ENCODE data around the gene PDE6H. TPM values are rescaled to one million over a fixed set of nuclear protein-coding genes. Genes with fewer than 3 reads are reported as not detected.

PDE6H gene
- total RNA-seq, 1 donor from 2014 or later, result not detected

DNA sequence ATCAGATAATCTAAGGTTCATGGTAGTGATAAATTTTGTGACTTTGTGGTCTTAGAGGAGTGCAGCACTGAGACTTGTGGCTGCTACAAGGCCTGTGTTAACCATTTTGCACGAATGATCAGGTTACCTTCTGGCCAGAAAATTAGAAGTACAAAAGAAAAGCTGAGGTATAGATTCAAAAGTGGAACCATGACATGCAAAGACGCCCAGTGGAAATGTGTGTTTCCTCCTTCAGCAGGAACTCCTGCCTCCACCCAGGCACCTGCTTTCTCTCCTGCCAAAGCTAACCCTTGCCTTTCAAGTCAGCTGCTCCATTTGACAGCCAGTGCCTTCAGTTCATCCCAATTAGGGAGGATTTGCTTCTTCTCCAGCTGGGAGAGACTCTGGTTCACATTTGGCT is 10.1 kb downstream of the PDE6H start:
- Histone ChIP-seq H3K4me1 (no peaks in the 10 kb centered on the region), H3K36me3 (no peaks in the 10 kb centered on the region), H3K4me3 (no peak overlapping the region), H3K27ac (no peak overlapping the region), H3K27me3 (no peaks in the 10 kb centered on the region), H3K9me3 (no peaks in the 10 kb centered on the region)
- no peak for DNase-seq (ENCODE audit: extremely low spot score in 2 of 2)
- TF ChIP-seq, protein P1, sequence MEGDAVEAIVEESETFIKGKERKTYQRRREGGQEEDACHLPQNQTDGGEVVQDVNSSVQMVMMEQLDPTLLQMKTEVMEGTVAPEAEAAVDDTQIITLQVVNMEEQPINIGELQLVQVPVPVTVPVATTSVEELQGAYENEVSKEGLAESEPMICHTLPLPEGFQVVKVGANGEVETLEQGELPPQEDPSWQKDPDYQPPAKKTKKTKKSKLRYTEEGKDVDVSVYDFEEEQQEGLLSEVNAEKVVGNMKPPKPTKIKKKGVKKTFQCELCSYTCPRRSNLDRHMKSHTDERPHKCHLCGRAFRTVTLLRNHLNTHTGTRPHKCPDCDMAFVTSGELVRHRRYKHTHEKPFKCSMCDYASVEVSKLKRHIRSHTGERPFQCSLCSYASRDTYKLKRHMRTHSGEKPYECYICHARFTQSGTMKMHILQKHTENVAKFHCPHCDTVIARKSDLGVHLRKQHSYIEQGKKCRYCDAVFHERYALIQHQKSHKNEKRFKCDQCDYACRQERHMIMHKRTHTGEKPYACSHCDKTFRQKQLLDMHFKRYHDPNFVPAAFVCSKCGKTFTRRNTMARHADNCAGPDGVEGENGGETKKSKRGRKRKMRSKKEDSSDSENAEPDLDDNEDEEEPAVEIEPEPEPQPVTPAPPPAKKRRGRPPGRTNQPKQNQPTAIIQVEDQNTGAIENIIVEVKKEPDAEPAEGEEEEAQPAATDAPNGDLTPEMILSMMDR (IDR thresholded peaks at IDR 0.05), result no peak
- TF ChIP-seq POLR2AphosphoS5 (IDR thresholded peaks at IDR 0.05; ENCODE audit: insufficient read depth in 1 of 2, low read depth in 1 of 2) (no peak), POLR2A (IDR thresholded peaks at IDR 0.05) (no peak)
- intact Hi-C loops (cut with DNase I), result no loop called here

DNA sequence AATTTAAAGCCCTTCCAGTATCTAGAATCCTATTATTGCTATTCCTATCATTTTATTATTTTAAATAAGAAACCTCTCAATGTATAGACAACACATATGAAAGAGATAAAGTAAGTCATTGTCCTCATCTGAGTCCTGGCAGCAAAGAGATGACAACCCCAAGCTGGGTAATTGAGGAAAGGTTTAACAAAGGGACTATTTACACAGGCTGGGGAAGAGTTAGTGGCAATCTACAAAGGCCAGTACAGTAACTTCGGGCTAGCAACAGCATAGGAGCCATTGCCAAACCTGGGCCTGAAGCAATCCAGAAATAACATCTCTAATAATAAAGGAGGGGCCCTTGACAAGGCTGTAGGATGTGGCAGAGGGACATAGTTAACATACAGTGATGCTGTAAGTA is 11.2 kb downstream of the PDE6H start:
- H3K4me3 ChIP-seq, result no peak overlapping the region
- no peaks in the 10 kb centered on the region for H3K9me3 ChIP-seq
- no peaks in the 10 kb centered on the region for H3K4me1 ChIP-seq
- no peaks in the 10 kb centered on the region for H3K36me3 ChIP-seq
- intact Hi-C loops (cut with DNase I), result no loop called here
- no peak overlapping the region for H3K27ac ChIP-seq
- no peak for TF ChIP-seq POLR2AphosphoS5 (IDR thresholded peaks at IDR 0.05; ENCODE audit: insufficient read depth in 1 of 2, low read depth in 1 of 2)
- TF ChIP-seq POLR2A (IDR thresholded peaks at IDR 0.05), result no peak
- TF ChIP-seq, protein P1 (IDR thresholded peaks at IDR 0.05), result no peak
- DNase-seq (ENCODE audit: extremely low spot score in 2 of 2), result no peak
- H3K27me3 ChIP-seq, result no peaks in the 10 kb centered on the region

DNA sequence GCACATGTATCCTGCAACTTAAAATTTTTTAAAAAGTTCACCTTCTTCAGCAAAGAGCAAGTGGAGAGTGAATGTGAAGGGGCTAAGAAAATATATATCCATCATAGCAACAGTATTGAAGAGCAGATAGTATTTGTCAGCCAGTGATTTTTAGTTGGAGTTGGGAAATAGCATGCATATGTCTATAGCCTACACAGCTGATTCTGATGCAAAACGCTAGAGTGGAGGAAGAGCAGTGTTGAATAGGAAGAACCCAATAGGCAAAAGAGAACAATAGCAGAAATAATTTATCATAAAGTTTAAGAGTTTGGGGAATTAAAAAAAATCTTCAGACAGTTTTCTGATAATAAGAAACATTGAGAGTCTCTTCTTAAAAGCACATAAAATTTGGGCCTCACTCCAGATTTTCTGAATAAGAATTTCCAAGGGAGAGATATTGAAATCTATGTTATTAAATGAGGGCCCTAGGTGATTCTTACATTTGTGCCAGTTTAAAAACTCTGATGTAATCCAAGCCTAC is 12.0 kb downstream of the PDE6H start:
- TF ChIP-seq POLR2AphosphoS5 (IDR thresholded peaks at IDR 0.05; ENCODE audit: insufficient read depth in 1 of 2, low read depth in 1 of 2) (no peak), POLR2A (IDR thresholded peaks at IDR 0.05) (no peak)
- TF ChIP-seq, protein P1 (IDR thresholded peaks at IDR 0.05), result no peak
- Histone ChIP-seq H3K4me3 (no peak overlapping the region), H3K4me1 (no peaks in the 10 kb centered on the region), H3K27me3 (no peaks in the 10 kb centered on the region), H3K36me3 (no peaks in the 10 kb centered on the region), H3K27ac (no peak overlapping the region), H3K9me3 (no peaks in the 10 kb centered on the region)
- intact Hi-C loops (cut with DNase I), result no loop called here
- DNase-seq (ENCODE audit: extremely low spot score in 2 of 2), result no peak

DNA sequence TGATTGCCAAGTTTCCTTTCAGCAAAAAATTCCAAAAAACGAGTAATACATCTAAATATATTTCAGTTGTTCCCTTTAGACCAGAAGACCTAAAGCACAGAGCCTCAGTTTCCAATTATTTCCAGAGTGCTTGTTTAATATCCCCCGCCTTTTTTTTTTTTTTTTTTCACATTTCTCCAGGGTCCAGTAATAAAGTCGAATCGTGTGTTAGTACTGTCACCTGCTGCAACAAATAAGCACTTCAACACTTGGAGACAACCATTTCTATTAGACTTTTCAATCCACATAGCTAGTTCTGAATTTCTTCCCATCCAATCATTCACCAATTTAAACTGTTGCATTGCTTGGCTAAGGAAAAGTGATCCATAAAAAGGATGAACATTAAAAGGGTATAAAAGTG is 13.6 kb downstream of the PDE6H start:
- Histone ChIP-seq H3K27me3 (no peaks in the 10 kb centered on the region), H3K4me1 (no peaks in the 10 kb centered on the region), H3K4me3 (no peak overlapping the region), H3K27ac (no peak overlapping the region), H3K36me3 (no peaks in the 10 kb centered on the region), H3K9me3 (no peaks in the 10 kb centered on the region)
- DNase-seq (ENCODE audit: extremely low spot score in 2 of 2), result no peak
- TF ChIP-seq, protein P1 (IDR thresholded peaks at IDR 0.05), result no peak
- TF ChIP-seq POLR2AphosphoS5 (IDR thresholded peaks at IDR 0.05; ENCODE audit: insufficient read depth in 1 of 2, low read depth in 1 of 2) (no peak), POLR2A (IDR thresholded peaks at IDR 0.05) (no peak)
- intact Hi-C loops (cut with DNase I), result no loop called here

DNA sequence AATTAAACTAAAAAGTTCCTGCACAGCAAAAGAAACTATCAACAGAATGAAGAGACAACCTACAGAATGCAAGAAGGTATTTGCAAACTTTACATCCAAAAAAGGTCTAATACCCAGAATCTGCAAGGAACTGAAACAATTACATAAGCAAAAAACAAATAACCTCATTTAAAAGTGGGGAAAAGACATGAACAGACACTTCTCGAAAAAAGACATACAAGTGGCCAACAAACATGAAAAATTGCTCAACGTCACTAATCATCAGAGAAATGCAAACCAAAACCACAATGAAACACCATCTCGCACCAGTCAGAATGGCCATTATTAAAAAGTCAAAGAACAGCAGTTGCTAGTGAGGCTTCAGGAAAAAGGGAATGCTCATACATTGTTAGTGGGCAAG is 15.2 kb downstream of the PDE6H start:
- Histone ChIP-seq H3K4me1 (no peaks in the 10 kb centered on the region), H3K9me3 (no peaks in the 10 kb centered on the region), H3K27ac (no peak overlapping the region), H3K4me3 (no peak overlapping the region), H3K27me3 (no peaks in the 10 kb centered on the region), H3K36me3 (no peaks in the 10 kb centered on the region)
- intact Hi-C loops (cut with DNase I), result no loop called here
- TF ChIP-seq, protein P1 (IDR thresholded peaks at IDR 0.05), result no peak
- TF ChIP-seq POLR2AphosphoS5 (IDR thresholded peaks at IDR 0.05; ENCODE audit: insufficient read depth in 1 of 2, low read depth in 1 of 2), result no peak
- TF ChIP-seq POLR2A (IDR thresholded peaks at IDR 0.05), result no peak
- DNase-seq (ENCODE audit: extremely low spot score in 2 of 2), result no peak

Data from vagina (tissue), 2 donors.